Raji (cell line): ENCODE measurements around the gene ZNF326.

Source experiments
- POLR2A ChIP-seq: IDR thresholded peaks from 2 replicates; pipeline ENCODE4 v1.6.1; 2011; ENCODE audit warnings: low read depth, low read length, control low read depth; ENCODE audit not compliant: insufficient read depth

Gene ZNF326

GRCh38 chr1:89958851-89959654, 35.9 kb upstream of the ZNF326 start:
- TF ChIP-seq POLR2A = no peak

DNA sequence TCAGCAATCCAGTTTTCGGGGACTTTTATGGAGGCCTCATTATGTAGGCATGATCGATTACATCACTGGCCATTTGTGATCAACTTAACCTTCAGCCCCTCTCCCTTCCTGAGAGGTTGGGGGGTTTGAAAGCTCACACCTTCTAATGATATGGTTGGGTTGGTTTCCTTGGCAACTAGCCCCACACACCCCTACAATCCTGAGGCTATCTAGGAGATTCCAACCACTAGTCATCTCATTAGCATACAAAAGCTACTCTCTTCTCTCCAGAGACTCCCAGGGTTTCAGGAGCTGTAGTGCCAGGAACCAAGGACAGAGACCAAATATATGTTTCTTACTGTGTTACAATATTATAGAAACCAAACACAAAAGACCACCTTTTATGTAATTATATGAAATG, 35.2 kb upstream of the ZNF326 start:
- TF ChIP-seq POLR2A = no peak

DNA sequence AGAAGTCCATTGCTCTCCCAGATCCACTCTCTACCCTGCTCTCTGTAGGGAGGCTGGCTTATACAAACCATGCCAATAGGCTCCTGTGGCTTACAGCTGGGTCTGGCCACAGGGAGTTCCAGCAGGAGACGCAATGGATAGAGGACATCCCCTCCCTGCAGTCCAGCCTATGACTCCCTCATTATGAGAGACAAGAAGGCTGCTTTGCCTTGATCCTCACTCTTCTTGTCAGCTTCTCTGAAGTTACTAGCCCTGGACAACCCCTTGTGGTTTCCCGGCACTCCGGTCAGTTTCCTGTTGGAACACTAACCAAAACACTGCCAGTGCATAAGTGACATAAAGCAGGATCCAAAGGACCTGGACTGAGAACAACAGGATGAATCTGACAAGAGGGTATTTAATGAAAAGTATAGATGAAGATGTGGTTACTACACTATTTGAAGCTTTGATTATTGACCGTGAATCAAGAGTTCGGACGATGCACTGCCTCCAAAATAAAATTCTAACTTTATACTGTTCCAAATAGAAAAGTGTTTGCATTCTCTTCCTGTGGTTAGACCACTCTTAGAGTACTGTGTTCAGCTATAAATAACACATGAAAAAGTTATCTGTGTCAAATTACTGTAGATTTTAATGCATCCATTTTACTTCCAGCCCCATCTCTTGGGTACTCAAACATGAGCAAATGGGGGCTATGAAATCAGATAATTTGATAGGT, 32.7 kb upstream of the ZNF326 start:
- no peak for TF ChIP-seq POLR2A

GRCh38 chr1:89962742-89963075, 32.2 kb upstream of the ZNF326 start:
- TF ChIP-seq POLR2A = no peak

DNA sequence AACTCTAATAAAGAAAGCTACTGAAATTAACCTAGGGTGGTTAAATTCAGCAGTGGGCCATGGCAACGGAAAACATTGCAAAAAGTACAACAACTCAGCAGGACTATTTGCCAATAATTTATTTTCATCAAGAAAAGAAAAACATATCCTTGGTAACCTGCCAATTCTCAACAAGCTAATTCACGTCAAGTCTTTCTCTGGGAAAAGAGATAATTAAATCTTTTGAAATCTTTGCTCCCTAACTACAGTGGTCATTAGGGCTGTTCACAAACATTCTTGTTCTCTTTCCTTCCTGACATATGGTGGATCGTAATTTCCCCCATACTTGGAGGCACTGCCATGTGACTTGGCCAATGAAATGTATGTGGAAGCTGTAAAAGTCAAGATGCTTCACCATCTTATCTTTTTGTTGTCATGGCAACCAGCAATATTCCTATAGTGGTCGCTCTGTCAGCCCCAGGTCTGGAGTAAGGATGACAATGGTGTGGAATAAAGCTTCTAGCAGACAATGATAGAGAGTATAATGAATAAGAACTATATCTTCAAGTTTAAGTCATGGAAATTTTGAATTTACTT, 29.6 kb upstream of the ZNF326 start:
- TF ChIP-seq POLR2A = no peak

GRCh38 chr1:89966656-89967055, 28.3 kb upstream of the ZNF326 start:
- TF ChIP-seq POLR2A = no peak

- TF ChIP-seq POLR2A = no peak
Observed at GRCh38 chr1:89971600-89971999, 23.3 kb upstream of the ZNF326 start.

GRCh38 chr1:89972024-89972423, 22.9 kb upstream of the ZNF326 start:
- no peak for TF ChIP-seq POLR2A

DNA sequence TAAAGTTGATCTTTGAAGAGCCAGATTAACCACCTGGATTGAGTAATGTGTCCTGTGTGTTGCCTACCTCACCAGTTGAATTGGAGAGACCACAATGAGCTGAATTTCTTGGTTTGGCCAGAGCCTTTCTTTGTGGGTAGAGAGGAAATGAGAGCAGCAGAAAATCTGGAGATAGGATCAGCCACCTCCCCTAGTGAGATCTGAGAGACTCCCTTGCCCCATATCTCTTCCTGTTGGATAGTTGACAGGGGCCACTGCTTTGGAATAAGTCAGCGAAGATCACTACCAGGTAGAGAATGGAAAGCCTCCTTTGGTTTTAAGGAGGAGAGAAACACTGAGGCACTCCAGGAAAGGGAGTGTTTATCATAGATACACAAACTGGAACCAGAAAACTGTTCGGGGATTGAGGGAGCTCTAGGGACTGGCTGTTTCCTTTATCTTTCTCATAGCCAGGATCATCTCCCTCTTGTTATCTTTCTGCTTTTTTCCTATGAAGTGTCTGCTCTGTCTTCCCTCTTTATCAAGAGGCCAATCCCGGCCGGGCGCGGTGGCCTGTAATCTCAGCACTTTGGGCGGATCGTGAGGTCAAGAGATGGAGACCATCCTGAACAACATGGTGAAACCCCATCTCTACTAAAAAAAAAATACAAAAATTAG, 21.3 kb upstream of the ZNF326 start:
- no peak for TF ChIP-seq POLR2A

DNA sequence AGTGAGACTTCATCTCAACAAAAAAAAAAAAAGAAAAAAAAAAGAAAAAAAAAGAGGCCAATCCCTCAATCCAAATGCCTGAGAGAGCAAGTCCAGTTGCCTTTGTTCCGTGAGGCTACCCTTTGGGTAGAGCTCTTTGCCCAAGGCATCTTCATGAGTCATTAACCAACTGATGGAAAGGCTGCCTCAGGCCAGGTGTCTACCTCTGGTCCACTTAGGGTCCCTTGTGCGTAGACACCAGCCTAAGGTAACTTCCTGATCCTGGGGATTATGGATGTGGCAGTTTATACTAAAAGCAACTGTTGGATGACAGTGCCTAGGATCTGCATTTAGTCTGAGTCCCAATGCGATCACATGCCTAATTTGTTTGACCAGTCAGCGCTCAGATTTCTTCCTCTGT, 20.7 kb upstream of the ZNF326 start:
- no peak for TF ChIP-seq POLR2A

DNA sequence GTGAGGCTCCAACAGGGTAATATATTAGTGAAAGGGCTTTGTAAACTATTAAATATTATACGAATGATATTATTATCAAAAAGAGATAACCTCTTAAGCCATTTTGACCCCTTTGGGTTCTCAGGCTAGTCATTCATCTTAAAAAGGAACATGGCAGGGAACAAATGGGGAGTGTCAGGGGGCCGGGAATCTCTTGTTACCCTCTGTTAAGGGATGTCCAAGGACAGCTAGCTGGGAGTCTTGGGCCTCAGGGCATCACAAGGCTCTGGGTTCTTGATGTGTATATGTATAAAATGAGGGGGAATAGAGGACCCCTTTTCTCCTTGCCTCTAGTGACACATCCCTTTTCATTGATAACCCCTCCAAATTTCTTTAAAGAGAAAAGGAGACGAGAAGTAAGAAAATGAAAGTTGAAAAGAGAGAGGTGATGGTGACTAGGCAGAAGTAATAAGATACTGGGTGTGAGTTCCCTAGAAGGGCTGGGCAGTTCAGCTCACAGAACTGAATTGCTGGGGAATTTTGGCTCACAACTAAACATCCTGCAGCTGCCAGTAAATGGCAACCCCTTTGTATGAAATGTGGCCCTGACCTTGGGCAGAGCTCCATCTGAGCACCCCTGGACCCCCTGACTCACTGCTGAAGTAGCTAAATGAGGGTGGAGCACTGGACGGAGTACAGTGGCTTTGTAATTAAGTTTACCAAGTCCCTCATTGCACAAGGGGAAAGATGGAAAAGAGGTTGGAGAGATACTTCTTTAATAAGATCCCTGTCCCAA, 20.0 kb upstream of the ZNF326 start:
- TF ChIP-seq POLR2A = no peak

- no peak for TF ChIP-seq POLR2A
Observed at GRCh38 chr1:89975540-89976125, 19.3 kb upstream of the ZNF326 start.

GRCh38 chr1:89978755-89979154, 16.2 kb upstream of the ZNF326 start:
- no peak for TF ChIP-seq POLR2A

- TF ChIP-seq POLR2A = no peak
Observed at GRCh38 chr1:89980605-89981004, 14.3 kb upstream of the ZNF326 start.

DNA sequence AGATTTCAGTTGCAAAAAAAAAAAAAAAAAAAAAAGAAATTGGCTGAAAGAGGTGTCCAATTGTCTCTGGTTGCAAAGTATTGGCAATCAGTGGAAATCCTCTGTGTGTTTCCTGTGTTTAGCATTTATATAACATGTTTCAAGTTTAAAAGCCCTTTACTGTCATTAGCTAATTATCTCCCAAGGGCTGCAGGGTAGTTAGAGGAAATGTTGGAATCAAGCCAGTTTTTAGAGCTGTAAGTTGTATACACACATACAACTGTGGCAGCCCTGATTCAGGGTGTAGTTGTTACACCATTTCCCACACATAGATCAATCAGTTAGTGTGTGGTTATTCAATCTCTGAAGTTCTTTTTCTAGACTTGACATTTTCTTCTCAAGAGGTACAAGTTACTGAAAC, 8.9 kb upstream of the ZNF326 start:
- TF ChIP-seq POLR2A = no peak
